Measurements from ENCODE around the gene SBF2.
"Not testable (repeated sequence)": the region's sequence is repeated elsewhere in the genome, so short reads cannot be mapped to it uniquely, and the experiment has no call there.

Gene SBF2

DNA sequence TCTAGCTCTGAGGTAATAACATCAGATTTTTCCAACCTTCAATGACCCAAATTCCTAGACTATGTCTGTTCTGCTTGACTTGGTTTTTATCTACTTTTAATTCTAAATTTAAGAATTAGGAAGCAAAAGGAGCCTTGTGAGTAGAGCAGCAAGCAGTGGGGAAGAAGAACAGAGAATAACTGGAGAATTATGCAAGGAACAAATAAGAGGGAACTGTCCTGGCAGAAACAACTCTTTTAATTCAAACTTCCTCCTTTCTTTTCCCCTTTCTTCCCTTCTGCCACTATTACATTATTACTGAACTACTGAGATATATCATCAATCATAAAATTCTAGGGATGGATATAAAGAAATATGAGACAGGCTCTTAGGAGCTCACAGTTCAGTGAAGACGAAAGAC, 276.1 kb downstream of the SBF2 start:
- no peak for DNase-seq (ENCODE audit: low read depth)

DNA sequence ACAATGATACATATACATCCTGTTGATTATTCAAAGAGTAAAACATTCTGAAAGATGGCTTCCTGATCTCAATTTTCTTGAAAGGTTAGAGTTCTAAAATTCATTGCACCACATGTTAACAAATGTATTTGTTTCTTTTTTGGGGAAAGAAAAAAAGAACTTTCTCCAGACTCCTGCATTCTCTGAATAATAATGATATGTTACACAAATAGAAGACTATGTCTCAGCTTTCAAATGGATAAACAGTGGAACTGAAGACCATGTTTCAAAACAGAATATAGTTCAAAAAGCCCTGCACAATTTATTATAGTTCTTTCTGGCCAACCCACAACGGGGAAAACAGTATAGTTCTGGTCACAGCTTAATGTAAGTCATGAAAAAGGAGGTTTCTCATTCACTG, 277.0 kb downstream of the SBF2 start:
- DNase-seq (ENCODE audit: low read depth): no peak

DNA sequence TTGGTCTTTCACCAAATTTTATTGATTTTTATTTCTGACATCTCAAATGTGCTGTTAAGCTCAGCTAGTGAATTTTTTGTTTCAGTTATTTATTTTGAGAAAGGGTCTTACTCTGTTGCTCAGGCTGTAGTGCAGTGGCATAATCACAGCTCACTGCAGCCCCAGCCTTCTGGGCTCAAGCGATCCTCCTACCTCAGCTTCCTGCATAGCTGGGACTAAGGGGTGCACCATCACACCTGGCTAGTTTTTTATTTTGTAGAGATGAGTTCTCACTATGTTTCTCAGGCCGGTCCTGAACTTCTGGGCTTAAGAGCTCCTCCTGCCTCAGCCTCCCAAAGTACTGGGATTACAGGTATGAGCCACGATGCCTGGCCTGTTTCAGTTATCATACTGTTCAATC, 282.0 kb downstream of the SBF2 start:
- DNase-seq (ENCODE audit: low read depth): no peak

DNA sequence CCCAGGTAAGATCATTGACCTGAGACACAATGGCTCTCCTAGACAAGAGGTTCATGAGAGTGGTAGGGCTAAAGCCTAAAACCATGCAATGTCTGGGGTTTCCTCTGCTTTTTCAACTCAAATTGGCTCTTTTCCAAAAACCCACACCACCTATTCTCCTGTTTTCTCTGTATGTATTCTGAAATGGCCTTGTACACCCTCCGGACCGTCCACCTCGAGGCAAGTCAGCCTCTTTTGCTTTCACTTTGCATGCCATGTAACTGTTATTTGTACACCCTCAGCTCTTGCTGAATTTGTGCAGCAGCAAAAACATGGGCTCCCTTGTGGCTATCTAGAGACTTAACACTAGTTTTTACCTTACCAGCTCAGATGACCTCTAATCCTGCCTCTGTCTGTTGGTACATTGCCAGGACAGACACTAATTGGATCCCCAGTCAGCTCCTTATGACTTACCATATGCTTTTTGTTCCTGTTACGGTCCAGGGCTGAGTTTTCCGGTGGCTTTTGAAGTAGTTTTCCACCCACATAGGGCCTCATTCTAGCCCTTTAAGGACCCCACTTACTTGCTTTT, 288.0 kb downstream of the SBF2 start:
- no peak for DNase-seq (ENCODE audit: low read depth)

DNA sequence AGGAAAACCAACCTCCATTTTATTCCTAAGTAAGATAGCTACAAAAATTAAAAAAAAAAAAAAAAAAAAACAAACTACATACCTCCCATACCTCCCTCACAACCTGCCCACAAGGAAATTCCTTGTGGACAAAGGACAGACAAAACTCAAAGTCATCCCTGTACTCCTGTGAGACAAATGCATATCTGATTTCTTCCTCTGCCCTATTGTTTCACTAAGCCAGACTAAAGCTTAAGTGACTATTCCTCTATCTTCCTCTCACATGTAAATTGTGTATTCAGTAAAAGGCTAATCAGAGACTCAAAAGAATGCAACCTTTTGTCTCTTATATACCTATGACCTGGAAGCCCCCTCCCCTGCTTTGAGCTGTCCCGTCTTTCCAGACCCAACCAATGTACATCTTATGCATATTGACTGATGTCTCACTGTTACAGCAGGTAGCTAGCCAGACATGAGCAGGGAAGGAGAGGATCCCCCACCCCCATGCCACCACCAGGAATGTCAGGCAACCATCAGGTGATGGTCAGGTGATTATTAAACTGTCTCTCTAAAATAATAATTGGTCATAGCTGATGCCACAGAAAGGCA, 289.4 kb downstream of the SBF2 start:
- no peak for DNase-seq (ENCODE audit: low read depth)

DNA sequence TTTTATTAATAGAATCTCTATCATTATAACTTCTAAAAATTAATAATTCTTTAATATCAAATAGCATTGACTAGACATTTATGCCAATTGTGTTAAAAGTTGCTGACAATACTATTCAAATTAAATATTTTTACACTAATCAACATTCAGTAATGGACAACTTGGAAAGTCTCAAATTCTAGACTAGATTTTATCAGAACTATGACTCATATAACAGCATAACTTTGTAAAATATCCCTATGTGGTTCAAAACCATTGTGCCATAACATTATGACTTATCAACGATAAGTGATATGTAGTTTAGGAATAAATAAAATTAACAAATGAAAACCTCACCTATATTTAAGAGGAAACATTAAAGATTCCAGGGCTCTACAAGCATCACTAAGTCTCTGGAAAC, 291.8 kb downstream of the SBF2 start:
- peak; percentile 42 for DNase-seq (ENCODE audit: low read depth)

DNA sequence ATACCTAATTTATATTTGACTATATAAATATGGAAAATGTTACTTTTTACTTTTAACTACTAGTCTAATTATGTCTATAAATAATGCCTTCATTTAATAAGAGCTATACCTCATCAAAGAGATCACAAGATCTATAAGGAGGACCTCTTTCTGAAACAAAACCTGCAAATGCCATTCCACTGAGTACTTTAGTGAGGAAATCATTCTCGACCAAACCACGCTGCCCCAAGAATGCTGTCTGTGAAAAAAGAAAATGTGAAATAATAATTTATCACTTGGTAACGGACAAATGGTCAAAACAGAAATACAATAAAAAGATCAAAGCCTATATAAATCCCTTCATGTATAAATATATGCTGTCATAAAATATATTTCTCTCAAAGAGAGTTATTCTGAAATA, 301.7 kb downstream of the SBF2 start:
- peak; percentile 31 for DNase-seq (ENCODE audit: low read depth)

DNA sequence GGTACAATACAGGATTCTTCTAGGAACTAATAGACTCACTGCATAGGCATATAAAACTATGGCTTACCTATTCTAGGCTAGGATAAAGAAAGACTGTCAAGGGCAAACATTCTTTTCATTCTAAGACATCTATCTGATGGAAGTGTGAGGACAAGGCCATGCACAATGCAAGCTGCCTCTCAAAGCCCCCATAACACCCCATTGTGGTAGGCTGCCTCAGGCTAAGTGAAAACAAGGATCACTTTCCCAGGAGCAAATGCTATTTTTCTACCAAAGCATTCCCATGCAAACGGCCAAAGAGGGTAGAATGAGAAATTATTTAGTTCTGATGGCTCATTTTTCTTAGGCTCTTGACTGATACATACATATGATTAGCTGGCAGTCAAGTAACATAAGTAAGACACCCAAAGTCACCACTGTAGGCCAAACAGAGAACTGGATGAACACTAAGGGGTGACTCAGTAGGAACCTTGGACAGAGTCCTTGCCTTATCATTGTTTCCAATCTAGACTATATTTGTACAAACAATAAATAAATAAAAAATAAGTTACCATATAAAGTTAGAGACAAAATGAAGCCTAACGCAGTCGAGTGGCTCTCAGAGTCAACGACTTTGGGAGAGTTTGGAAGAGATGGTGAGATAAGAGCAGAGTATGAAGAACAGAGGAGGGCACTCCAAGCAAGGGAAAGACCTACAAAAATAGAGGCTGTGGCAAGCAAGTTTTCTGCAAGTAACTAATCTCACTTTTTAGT, 303.6 kb downstream of the SBF2 start:
- peak; percentile 53 for DNase-seq (ENCODE audit: low read depth)

DNA sequence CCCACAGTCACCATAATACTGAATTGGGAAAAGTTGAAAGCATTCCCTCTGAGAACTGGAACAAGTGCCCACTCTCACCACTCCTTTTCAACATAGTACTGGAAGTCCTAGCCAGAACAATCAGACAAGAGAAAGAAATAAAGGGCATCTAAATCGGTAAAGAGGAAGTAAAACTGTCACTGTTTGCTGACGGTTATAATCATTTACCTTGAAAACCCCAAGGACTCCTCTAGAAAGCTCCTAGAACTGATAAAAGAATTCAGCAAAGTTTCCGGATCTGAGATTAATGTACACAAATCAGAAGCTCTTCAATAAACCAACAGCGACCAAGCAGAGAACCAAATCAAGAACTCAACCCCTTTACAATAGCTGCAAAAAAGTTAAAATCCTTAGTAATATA, 306.7 kb downstream of the SBF2 start:
- DNase-seq (ENCODE audit: low read depth): not testable (repeated sequence)

DNA sequence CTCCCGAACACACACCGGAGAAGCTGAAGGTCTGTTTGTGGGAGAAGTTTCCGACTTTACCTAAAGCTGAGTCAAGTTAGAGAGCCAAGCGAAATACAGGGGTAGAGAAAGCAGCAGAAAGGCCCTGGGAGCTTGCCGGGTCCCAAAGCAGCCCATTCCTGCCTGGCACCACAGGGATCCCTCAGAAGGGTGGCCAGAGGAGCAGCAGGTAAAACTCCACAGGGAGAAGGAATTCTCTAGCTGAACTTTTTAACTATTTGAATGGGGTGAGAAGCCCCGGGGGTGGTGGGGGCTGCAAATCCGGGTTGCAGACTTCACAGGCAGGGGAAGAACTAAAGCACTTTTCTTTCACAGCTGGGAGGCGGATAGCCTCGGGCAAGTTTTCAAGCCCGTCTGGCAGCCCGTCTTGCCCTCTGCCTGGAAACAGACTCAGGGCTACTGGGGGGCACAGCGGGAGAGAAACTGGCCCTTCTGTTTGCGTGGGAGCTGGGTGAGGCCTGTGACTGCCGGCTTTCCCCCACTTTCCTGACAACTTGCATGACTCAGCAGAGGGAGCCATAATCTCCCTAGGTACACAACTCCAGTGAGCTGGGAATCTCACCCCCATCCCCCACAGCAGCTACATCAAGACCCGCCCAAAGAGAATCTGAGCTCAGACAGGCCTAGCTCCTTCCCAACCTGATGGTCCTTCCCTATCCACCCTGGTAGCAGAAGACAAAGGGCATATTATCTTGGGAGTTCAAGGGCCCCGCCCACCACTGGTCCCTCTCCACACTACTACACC, 311.0 kb downstream of the SBF2 start:
- peak; percentile 36 for DNase-seq (ENCODE audit: low read depth)

DNA sequence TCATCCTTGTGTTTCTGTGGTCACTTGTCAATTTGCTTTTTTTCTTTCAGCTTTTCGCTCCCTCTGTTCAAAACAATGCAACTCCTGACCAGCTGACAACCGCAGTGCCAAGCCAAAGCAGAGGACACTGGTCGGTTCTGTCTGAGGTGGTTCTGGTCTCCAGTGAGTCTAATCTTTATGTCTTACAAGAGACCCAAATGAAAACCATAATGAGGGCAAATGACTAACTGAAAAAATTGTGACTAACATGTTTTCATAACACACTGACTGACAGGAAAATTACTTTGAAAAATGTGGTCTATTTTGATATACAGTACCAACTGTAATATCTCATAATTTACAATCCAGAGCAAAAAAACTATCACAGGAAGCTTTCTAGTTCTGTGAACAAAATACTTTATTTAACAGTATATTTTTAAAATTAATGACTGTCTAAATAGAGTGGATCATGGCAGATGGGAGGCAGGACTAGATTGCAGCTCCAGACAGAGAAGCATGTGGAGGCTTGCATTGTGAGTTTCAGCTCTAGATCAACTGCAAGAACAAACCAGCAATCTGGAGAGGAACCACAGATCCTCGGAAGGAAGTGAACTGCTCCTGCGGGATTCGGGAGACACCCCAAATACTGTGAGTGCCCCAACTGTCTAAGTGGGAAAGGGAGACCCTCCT, 311.8 kb downstream of the SBF2 start:
- DNase-seq (ENCODE audit: low read depth): peak; percentile 44

DNA sequence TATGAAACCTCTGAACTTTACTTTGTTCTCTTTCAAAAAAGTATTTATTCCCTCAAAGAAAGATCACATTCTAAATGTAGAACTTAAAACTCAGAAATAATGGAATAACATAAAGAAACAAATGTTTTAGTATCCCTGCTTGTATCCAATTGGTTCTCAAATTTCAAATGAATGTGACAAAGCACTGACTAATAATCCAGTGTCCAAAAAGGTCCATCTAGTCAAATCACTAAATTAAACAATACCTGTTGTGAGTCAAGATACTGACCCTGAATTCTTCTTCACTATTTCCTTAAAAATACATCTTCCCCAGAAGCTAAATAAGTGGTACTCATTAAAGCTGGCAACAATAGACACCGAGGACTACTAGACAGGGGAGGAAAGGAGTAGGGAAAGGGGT, 313.1 kb downstream of the SBF2 start:
- DNase-seq (ENCODE audit: low read depth): no peak

DNA sequence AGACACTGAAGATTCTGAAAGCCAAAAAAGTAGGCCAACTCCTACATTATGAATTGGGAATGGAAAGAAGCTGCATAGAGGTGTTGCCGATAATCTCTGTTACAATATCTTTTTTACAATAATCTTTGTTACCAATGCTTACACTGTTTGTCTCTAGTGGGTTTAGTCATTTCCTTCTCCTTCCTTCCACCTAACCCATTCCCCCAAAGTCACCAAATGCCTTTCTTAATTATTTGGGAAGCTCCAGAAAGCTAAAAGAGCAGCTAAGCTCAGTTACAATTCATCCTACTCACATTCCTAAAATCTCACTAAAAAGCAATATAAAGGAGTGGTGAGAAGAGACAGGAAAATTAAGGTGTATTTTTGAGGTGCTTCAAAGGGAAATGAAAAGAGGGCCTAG, 316.5 kb downstream of the SBF2 start:
- DNase-seq (ENCODE audit: low read depth): no peak

DNA sequence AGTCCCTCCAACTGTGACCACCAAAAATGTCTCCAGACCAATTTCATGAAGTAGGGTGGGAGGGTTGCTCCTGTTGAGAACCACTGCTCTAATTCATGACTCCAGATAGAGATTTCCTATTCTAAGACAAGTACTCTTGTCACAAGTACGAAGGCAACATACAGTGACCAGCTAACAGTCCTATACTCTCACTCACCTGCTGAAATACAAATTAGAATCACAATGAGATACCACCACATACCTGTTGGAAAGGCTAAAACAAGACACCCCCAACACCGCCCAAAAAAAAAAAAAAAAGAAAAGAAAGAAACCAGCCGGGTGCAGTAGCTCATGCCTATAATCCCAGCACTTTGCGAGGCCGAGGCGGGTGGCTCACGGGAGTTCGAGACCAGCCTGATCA, 319.6 kb downstream of the SBF2 start:
- DNase-seq (ENCODE audit: low read depth): no peak

DNA sequence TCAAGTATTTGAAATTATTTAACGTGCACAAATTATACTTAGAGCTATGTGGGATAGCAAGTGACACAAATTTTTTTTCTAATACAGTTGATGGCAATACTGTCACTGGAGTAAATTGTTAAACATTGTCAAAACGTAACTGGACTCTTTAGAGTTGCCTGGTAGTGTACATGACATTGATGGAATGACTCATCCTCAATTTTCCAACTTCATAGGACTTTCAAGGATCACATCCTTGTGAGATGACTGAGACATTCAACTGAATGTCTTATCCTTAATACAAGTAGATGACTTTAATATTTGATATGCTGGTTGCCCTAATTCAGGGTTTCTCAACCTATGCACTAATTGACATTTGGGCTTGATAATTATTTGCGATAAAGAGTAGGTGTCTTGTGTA, 320.1 kb downstream of the SBF2 start:
- peak; percentile 52 for DNase-seq (ENCODE audit: low read depth)

DNA sequence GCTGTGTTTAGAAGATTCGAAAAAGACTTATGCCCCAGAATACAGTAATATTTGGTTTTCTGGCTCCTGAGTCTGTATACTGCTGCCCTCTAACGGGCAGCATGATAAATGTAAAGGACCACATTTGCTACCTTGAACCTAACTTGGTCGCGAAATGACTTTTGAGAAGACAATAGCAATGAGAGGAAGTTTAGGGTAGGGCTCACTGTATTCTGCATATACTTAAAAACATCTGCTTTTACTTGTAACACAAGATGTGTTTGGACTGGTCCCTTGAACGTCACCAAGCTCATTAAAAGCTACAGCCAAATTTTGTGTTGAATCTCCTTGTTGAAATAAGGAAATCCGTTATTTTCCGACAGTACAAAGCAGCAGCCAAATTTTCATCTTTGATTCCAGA, 321.0 kb downstream of the SBF2 start:
- peak; percentile 65 for DNase-seq (ENCODE audit: low read depth)

DNA sequence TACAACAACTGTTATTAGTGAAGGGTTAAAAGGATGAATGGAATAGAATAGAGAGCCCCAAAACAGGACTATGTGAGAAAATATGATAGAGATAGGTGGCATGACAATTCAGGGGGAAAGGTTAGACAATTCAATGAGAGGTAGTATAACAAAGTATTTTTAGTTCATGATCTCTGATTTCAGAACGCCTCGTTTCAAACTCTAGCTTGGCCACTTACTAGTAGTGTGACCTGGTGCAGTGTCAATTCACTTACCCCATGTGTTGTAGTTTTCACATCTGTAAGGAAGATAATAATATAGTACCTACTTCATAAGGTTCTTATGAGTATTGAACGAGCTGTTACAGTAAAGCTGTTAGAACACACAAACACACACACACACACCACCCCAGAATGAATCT, 322.1 kb downstream of the SBF2 start:
- DNase-seq (ENCODE audit: low read depth): no peak

DNA sequence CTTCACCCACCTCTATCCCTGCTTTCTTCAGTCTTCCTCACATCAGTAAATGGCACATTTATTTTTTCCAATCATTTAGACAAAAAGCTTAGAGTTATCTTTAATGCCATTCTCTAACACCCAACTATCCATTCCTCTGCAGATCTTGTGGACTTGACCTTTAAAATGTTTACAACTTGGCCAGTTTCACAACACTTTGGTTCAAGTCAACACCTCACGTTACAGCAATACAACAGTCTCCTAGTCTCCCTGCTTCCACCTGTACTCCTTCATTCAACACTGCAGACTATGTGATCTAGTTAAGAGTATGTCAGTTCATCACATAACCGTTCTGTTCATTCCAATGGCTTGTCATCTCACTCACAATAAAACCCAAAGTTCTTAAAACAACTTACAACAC, 325.0 kb downstream of the SBF2 start:
- DNase-seq (ENCODE audit: low read depth): no peak

DNA sequence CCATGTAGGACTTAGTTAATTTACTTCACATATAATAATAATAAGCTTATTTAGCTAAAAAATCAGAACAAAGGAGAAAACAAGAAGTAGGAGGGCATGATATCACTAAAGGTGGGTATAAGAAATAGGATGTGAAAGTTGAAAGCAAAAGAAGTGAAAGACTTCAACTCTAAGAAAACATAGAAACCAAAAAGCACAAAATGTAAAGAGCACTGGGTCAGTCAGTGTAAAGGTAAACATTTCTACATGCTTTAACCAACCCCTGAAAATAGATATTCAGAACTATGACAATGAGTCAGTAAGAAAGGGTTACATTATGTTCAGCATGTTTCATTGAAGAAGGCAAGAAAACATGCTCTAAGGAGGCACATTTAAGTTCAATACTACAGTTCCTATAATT, 331.3 kb downstream of the SBF2 start:
- no peak for DNase-seq (ENCODE audit: low read depth)

DNA sequence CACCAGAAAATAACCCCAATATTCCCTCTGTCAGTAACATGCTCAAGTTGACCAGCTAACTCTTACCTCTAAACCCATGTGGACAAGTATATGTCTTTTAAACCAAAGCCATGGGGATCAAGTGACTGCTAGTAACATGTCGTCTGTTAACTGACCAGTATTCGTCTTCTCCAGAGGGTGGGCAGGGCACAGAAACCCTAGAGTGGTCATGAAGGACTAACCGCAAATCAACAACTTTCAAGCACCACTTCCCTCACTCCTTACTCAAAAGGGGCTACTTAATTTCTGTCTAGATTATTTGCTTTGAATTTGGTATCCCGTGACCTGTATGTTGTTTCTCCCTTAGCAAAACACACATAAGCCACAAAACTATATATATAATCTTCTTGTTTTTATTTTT, 336.9 kb downstream of the SBF2 start:
- no peak for DNase-seq (ENCODE audit: low read depth)

DNA sequence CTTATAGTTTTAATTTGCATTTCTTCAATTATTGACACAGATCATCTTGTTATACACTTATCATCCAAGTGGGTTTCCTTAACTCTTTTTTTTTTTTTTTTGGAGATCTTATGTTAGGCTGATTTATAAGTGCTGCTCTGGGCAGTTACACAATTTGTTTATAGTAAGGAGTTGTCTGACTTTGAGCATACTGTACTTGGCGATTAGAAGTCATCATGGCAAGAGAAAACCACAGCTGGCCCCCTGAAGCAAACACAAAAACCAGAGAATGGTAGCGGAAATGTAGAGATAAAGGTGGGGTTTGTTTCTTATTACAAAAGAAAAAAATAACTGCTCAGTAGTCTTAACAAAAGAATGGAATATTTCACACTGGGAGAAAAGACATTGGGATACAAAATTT, 337.5 kb downstream of the SBF2 start:
- DNase-seq (ENCODE audit: low read depth): no peak

DNA sequence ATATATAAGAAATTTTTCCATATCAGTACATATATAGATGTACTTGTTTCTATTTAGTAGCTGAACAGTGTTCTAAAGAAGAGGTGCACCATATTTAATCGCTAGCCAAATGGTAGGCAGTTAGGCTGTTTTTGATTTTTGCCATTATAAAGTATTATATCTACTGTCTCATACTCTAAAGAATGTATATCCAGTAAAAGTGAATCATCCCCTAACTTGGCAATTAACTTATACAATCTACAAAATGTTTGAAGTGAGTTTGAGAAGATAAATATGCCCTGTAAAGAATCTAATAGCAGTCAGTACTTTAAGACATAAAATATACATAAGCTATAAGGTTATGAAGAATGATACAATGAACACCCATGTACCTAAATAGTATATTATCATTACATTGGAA, 338.6 kb downstream of the SBF2 start:
- DNase-seq (ENCODE audit: low read depth): peak; percentile 42
